ENCODE measurements around the gene RNGTT.
"Not testable (repeated sequence)": the region's sequence is repeated elsewhere in the genome, so short reads cannot be mapped to it uniquely, and the experiment has no call there.

RNGTT gene

DNA sequence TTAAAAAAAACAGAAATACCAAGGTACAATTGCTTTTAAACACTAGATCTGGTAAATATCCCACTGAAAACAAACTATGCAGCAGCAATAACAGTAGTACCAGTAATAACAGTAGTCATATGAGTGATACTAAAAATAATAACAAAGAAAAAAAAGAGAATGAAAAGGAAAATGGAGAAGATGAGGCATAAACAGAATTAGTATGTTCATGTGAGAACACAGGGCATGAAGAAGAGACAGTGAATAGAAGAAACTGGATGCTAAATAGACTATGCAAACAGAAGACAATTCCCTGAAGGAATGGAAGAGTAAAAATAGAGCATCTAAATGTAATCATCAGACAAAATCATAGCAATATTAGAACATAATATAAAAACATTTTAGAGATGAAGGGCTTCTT lies 121.1 kb downstream of the RNGTT start:
- no peak for DNase-seq (ENCODE audit: low spot score)
- TF ChIP-seq, protein P1, sequence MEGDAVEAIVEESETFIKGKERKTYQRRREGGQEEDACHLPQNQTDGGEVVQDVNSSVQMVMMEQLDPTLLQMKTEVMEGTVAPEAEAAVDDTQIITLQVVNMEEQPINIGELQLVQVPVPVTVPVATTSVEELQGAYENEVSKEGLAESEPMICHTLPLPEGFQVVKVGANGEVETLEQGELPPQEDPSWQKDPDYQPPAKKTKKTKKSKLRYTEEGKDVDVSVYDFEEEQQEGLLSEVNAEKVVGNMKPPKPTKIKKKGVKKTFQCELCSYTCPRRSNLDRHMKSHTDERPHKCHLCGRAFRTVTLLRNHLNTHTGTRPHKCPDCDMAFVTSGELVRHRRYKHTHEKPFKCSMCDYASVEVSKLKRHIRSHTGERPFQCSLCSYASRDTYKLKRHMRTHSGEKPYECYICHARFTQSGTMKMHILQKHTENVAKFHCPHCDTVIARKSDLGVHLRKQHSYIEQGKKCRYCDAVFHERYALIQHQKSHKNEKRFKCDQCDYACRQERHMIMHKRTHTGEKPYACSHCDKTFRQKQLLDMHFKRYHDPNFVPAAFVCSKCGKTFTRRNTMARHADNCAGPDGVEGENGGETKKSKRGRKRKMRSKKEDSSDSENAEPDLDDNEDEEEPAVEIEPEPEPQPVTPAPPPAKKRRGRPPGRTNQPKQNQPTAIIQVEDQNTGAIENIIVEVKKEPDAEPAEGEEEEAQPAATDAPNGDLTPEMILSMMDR (IDR thresholded peaks at IDR 0.05; ENCODE audit: extremely low read depth, missing control alignments): no peak

DNA sequence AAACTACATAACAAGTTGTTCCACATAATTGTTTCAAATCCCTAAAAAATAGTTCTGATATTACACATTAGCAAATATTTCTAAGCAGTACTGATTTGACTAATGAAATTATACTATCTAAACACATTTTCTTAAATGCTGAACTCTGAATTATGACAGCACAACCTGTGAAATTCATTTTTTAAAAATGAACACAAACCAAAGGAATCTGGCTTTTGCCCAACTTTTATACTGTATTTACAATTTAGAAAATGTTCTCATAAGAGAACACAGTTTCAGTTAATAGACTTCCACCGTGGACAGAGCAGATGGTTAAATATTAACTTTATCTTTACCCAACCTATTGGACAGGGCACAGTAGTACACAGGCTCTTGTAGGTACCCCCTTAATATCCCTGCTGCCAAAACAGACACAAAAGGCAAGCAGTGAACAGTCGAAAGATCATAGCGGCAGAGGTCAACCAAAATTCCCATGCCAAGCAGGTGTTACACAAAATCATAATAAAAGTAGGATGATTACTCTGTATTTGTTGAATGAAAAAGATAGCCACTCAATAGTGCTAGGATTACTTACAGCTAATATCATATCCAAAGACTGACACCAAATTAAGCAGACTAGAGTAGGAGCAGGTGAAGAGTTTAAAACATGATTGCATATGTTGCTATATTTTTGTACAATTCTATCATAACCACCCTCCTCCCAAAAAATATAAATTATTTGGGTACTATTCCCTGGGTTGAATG lies 122.5 kb downstream of the RNGTT start:
- no peak for DNase-seq (ENCODE audit: low spot score)
- TF ChIP-seq, protein P1 (IDR thresholded peaks at IDR 0.05; ENCODE audit: extremely low read depth, missing control alignments): no peak

DNA sequence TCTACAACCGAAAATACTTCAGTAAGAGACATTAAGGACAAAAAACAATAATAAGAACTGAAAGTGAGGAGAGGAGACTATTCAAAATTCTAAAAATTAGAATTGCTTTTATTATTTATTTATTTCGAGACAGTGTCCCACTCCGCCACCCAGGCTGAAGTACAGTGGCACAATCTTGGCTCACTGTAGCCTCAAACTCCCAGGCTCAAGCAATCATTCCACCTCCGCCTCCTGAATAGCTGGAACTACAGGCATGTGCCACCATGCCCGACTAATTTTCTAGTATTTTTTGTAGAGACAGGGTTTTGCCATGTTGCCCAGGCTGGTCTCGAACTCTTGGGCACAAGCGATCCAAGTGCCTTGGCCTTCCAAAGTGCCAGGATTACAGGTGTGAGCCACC lies 123.1 kb downstream of the RNGTT start:
- no peak for DNase-seq (ENCODE audit: low spot score)
- TF ChIP-seq, protein P1 (IDR thresholded peaks at IDR 0.05; ENCODE audit: extremely low read depth, missing control alignments): no peak

DNA sequence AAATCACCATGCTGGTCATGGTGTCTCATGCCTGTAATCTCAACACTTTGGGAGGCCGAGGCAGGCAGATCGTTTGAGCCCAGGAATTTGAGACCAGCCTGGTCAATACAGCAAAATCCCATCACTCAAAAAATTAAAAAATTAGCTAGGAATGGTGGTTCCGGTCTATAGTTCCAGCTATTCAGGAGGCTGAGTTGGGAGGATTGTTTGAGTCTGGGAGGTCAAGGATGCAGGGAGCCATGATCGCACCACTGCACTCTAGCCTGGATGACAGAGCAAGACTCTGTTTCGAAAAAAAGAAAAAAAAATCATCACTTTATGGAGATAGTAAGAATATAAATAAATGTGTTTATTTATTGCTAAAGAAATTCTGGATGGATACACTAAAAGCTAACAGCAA lies 124.1 kb downstream of the RNGTT start:
- DNase-seq (ENCODE audit: low spot score): no peak
- TF ChIP-seq, protein P1 (IDR thresholded peaks at IDR 0.05; ENCODE audit: extremely low read depth, missing control alignments): no peak

DNA sequence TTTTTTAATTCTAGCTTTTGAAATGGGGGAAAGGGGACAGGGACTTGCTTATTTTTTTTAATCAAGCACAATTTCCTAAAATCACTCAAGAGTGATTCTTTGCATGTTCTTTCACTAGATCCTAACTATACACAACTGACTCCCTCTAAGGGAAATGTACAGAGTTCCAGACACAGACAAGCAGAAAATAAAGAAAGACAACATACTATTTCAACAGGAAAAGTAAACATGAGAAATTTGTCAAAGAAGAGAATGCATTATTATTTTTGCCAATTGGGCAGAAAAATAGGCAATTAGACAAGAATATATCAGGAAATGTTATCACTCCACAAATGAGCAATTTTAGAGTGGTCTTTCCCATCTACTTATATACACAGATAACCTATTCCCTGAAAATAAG lies 128.2 kb downstream of the RNGTT start:
- DNase-seq (ENCODE audit: low spot score): no peak
- TF ChIP-seq, protein P1 (IDR thresholded peaks at IDR 0.05; ENCODE audit: extremely low read depth, missing control alignments): no peak

DNA sequence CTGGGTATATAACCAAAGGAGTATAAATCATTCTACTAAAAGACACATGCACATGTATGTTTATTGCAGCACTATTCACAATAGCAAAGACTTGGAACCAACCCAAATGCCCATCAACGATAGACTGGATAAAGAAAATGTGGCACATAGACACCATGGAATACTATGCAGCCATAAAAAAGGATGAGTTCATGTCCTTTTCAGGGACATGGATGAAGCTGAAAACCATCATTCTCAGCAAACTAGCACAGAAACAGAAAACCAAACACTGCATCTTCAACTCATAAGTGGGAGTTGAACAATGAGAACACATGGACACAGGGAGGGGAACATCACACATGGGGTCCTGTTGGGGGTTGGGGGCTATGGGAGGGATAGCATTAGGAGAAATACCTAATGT lies 130.3 kb downstream of the RNGTT start:
- DNase-seq (ENCODE audit: low spot score): not testable (repeated sequence)

DNA sequence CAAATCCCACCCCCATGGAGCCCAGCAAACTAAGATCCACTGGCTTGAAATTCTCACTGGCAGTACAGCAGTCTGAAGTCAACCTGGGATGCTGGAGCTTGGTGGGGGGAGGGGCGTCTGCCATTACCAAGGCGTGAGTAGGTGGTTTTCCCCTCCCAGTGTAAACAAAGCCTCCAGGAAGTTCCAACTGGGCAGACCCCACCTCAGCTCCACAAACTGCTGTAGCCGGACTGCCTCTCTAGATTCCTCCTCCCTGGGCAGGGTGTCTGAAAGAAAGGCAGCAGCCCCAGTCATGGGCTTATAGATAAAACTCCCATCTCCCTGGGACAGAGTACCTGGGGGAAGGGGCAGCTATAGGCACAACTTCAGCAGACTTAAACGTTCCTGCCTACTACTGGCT lies 135.8 kb downstream of the RNGTT start:
- DNase-seq (ENCODE audit: low spot score): not testable (repeated sequence)

DNA sequence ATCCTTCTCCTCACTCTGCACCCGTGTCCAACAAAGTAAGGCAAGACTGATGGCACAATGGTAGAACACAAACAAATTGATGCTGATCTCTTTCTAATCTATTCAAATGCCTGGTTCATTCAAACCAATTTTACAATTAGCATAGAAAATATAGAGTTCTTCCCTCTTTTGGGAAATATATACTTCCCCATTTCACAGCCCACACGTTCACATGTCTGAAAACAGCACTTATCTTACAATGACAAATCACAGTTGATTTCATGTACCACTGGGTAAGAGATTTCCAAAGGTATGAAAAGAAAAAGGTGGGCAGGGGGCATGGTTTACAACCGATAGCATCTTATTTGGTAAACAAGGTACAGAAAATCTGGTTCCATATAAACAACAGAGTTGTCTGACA lies 137.6 kb downstream of the RNGTT start:
- TF ChIP-seq, protein P1 (IDR thresholded peaks at IDR 0.05; ENCODE audit: extremely low read depth, missing control alignments): no peak
- DNase-seq (ENCODE audit: low spot score): no peak

All from GM20000 (cell line).